HG02840 (cell line): Measurements from ENCODE around the gene C1QTNF3.
"Not testable (repeated sequence)": the region's sequence is repeated elsewhere in the genome, so short reads cannot be mapped to it uniquely, and the experiment has no call there.

Experiments used
- ATAC-seq: cut with Tn5 transposase; IDR thresholded peaks from one replicate; pipeline ENCODE4 v1.9.1; 2021; ENCODE audit warnings: mild to moderate bottlenecking, moderate library complexity, moderate number of reproducible peaks; ENCODE audit not compliant: unreplicated experiment, low FRiP score

Gene C1QTNF3

DNA sequence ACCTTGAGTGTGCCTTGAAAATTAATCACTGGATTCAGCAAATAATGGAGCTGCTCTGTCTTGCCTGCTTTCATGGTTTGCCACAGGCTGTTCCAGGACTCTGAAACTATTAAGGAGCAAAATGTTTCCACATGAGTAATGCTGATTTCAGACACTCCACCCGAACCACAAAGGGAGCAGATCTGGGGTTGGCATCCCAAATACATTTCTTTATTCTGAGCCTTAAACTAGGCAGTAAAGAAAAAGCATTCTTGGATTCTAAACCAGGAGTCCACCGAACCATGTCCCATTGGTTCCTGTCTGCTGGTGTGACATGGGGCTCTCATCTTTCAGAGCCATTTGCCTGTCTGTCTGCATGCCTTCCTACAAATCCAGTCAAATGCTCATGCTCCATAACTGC is 10.1 kb upstream of the C1QTNF3 start:
- ATAC-seq = no peak

DNA sequence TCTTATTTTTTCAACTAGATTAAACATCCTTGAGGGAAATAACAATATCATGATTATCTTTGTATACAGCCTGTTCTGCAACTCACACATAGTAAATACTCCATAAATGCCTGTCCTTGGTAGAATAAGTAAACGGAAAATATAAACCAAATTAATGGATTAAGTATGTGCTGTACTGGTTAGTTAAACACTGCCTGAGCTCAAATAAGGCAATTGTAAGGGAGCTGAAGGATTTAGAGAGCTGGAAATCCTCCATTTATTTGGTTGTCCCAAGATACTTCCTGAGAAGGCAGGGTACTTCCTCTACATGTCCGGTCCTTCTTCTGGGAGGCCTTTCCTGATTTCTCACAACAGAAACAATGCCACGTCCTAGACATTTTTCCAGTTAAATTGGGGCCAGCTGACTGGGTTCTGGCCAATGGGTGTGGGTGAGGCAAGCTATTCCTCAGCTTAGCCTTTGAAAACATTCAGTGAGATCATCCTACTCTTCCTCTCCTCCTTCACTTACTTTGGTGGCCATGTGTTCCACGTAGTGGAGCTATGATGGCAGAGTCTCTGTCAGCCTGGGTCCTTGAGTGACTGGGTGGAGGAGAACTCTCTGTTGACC is 8.5 kb upstream of the C1QTNF3 start:
- no peak for ATAC-seq

DNA sequence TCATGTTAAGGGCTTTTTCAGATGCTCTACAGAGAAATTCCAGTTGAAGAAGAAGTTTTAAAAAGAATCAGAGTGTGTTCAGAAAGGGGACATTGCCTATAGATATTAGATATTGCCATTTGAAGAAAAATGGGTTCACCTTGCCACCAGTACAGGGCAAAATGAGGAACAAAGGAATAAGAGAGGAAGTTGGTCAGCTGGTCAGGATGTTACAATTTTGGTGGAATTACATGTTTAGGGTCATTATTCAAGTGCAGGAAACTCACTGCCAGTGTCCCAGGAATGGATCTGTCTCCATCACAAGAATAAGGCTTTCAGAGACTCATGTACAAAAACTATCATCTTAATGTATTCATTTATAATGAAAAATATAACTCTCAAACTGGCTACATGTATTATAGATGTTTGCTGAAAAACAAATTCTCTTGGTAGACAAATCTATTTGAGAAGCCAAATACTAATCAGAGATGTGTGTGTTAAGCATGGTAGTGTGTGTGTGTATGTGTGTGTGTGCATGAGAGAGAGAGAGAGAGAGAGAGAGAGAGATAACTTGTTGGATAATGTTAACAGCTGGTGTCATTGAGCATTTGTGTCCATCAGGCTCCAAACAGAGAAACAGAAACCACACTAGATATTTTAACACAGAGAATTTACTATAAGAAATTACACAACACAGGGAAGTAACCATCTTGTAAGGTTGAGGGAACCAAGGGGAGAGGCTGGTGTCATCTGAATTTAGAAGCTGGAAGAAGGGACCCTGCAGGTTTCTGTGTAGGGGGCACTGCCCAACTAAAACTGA is 5.0 kb upstream of the C1QTNF3 start:
- no peak for ATAC-seq

DNA sequence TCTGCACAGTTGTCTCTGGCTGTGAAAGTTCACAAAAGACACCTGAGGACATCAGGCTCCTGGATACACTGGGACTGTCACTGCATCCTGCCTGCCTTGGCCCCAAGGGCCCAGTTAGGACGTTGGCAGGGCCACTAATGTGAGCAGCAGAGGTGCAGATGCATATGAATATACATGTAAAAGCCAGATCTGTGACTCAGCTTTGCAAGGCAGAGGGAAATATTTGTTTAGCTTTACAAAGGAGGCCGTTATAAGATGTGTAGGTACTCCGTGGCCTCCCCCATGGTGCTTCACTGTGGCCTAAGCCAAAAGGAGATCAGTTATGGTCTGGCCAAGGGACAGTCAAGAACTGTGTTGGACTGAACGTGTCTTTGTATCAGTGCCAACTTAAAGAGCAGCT is 4.1 kb upstream of the C1QTNF3 start:
- ATAC-seq = no peak

DNA sequence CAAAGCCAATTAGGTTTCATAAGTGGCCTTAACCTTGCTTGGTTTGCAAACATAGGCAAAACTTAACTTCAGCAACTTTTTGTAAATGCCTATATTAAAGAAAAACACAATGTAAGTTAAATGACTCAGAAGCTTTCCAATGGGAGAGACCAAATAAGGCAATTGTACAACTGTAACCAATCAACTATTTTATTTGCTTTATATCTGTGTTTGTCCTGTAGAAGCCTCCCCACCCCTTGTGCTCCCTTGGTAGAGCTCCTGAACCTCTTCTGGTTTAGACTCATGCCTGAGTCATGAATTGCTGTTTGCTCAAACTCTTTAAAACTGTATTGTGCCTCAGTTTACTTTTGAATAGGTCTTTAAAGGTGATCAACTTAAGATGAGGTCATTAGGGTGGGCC is 3.0 kb upstream of the C1QTNF3 start:
- ATAC-seq = no peak

DNA sequence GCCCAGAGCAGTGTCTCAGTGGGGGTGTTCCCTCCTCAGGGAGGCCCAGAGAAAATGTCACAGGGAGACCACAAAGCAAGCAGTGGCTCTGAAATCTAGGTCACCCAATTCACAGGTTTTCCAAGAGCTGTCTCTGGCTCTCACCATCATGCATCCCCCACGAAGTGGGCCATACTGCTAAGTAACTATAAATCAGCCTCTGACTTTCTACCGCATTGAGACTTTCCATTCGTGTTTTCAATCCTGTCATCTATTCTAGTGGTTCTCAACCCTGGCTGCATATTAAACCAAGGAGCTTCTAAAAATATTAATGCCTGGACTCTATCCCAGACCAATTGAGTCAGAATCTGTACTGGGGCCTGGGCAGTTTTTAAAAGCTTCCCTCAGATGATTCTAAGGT is 2.0 kb upstream of the C1QTNF3 start:
- ATAC-seq = no peak

DNA sequence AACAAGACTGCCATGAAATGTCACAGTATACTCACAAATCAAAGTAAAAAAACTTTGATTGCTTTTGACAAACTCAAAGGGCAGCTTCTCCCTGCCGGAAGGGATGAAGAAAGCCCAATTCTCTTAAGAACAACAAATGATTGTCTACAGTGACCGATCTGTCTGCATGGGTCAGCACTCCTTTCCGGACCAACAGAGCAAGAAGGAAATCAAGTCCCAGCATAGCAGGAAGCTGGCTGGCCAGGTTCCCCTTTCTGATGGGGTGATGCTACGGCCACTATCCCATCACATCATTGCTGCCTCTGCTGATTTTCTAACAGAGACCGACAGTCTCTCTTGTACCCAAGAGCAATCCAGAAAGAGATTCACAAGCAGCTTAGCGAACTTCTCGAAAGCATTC is 692 bp downstream of the C1QTNF3 start:
- no peak for ATAC-seq

DNA sequence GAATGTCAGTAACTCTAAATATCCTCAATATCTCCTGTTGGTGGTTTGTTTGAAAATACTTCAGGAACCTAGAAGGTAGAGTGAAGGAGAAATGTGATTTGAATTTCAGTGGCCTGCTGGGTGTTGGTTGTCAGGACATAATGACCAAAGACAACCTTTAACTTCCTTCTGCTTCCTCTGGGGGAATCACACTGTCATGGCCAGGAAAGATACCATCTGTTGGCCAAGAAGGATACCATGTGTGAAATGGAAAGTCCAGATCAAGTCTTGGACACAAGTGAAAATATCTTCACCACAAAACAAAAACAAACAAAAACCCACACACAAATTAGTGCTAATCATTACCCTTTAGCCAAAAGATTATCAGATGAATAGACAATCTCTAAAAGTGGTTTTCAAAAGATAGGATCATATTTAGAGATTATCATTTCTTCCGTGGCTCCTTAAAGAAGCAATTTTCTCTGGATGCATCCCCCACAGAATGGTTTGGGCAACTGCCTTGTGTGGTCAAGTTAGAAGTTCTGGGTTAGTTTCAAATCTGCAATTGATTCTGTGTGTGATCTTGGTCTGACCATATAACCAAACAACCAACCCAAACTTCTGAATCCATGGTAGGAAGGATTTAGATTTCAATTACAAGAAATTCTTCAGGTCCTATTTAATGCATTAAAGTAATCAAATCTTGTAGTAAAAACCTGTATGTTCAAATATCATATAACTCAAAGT is 1.6 kb downstream of the C1QTNF3 start:
- no peak for ATAC-seq

DNA sequence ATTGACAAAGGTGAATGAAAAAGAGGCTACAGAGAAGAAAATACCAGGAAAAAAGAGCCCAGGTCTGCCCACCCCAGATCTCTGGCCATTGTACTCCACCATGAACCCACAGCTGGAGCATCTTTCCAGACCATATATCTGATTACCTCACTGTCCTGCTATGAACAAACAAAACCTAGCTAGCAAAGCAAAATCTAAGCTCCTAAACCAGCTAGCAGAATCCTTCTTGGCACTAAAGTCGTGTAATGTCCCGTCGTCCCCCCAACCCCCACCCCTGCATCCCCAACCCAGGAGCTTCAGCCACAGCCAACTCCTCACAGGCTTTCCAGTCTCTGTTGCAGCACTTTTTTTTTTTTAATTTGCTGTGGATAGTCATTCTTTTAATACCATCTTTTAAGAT is 2.5 kb downstream of the C1QTNF3 start:
- ATAC-seq = no peak

DNA sequence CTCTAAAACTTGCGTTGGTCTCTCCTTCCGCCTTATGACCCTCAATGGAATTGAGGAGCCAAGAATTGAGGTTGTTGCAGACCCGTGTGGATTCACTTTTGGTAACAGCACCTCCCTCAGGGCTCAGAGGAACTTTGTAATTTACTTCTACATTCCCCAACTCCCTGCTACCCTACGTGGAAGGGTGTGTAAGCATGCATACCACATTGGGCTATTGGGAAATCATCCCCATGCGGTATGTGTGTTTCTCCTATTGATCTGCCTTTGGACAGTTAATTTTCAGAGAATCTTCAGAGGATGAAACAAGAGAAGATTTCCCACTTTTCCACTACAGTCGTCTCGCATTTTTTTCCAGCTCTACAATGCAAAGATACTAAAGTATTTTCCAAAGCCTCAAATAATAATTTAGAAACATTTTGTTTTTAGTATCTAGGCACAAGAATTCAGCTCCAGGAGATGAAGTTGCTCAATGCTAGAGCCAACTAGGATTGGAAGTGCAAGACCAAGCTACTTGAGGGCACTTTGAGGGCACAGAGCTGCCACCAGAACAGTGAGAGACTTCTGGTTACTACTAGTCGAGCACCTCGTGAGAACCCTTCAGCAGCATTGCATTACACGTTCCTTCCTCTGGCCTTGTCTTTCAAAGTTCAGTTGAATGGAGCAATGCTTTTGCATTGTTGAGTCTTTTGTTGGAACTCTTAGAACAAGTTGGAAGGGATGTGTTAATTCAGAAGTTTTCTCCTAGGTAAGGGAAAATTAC is 3.4 kb downstream of the C1QTNF3 start:
- no peak for ATAC-seq

DNA sequence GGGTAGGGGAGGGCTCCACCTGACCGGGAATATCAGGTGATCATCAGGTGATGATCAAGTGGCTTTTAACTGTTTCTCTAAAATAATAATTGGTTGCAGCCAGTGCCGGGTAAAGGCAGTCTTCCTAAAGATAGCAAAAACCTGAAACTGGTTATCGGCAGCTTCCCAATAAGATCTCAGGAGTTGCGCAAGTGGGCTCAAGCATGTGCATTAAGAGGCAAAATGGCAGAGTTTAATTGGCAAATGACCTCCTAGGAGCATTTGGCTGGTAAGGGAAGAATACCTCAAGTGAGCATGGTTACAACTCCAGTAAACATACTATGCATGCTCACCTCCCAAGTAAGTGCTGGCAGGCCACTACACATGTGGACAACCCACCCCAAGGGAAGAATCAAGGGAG is 4.2 kb downstream of the C1QTNF3 start:
- ATAC-seq = no peak

DNA sequence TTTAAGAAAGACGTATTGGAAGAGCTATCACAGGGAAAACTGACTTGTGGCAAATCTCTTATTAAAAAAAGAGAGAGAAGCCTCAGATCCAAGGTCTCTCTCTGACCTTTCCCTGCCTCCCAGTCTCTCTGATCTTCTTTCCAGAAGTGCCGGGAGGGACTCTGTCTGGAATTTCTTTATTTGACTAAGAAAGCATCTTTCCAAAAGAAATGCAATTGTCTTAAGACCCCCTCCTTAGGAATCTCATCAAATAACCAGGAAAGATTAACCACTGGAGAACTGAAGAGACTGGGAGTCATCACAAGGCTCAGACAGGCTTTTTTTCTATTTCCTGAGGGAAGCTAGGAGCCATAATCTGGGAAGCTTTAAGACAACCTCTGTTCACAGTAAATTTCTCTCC is 4.6 kb downstream of the C1QTNF3 start:
- ATAC-seq = no peak

DNA sequence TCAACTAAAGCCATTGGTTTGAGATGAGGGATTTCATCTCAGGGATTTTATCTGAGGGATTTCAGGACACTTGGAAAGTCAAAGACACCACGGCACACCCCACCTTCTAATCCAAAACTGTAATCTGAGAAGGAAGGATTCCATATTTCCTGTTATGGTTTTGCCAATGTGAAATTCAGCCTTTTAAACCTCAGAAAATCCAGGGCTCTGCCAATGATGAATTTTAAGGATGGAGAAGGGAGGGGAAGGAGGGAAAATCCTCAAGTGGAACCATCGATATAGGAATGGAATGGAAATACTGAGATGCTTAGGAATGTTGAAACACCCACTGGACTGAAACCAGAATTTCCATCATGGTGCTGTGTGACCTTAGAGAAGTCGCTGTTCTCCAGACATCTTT is 5.3 kb downstream of the C1QTNF3 start:
- no peak for ATAC-seq

DNA sequence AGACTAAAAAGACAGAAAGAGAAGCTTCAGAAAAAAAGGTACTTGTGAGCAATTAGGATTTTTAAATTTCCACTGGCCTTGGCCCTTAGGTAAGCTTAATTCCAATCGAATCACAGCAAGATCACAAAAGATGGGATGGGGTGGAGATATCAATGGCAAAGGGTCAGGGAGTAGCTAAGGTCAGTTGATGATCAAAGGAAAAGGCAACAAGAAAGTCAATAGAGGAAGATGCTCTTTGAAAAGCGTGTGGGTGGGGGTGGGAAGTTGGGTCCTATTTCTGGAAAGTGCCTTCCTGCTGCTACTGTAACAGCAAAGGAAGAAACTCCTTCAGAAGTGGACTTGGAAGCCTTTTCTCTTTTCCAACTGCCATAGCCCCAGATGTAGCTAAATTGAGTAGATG is 7.3 kb downstream of the C1QTNF3 start:
- no peak for ATAC-seq

DNA sequence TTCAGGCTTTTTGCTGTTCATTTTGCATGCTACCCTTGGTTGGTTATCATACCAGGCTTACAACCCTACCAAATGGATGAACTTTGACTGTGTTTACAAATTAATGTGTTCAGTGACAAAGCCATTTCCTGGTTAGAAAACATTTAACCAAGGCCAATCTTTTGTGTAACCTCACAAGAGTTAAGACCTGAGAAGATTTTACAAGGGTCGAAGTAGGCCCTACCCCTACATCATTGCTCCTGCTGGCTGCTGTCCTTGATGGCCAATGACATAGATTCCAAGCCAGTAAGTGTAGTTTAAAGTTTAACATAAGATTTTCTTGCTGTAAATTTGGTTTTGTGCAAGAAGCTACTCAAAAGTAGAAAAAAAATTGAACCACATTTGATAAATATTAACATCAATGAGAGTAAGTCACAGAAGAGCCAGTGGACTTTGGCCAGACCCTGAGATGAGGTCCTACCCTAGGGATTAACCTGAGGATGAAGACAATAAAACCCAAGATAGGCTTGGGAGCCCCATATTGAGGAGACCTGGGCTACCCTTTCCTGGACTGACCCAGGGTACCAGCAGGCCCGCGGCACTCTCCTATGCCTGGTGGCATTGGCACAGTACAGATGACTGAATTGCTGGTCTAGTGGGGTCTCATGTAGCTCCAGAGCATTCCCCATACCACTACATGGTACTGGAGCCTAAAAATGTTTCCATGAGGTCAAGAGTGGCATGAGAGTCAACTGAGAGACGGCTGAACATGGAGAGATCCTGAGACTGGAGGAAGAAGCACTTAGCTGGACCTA is 8.3 kb downstream of the C1QTNF3 start:
- ATAC-seq = no peak

DNA sequence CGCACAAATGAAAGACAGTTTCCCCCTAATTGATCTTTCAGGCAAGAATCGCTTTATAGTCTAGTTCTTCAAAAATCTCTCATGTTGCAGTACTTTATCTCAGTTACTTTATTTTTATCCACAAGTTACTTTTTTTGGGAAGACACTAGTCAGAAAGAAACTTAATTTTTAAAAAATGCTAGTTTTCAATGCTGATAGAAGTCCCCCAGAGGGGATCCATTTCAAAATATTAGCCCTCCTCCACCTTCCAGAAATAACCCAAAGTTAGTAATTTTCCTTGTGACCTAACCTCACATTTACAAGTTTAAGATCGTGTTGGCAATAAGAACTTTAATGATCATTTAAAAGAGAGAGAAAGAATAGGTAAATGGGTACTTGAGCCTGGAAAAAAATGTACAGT is 11.0 kb downstream of the C1QTNF3 start:
- ATAC-seq = no peak

DNA sequence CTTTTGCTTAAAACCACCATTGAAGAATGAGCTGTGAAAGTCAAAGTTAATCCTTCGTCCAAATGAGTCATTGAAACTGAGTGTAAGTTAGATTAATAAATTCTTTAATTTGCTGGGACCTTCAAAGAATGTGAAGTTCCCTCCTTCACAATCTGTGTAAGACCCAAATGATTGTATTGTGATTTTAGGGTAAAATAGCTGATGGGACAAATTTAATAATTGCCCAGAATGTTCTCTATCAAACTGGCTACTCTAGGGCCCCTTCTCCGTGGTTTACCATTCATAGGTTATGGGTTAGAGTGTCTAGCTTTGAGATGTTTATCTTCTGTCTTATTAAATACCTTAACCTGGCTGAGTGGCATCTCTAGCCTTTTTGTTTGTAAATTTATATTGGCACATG is 11.9 kb downstream of the C1QTNF3 start:
- ATAC-seq = no peak

DNA sequence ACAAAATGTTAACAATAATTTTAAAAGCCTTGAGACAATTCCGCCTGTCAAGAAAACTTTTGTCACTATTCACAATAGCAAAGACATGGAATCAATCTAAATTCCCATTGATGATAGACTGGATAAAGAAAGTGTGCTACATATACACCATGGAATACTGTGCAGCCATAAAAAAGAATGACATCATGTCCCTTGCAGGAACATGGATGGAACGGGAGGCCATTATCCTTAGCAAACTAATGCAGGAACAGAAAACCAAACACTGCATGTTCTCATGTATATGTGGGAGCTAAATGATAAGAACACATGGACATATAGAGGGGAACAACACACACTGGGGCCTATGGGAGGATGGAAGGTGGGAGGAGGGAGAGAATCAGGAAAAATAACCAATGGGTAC is 12.4 kb downstream of the C1QTNF3 start:
- not testable (repeated sequence) for ATAC-seq

DNA sequence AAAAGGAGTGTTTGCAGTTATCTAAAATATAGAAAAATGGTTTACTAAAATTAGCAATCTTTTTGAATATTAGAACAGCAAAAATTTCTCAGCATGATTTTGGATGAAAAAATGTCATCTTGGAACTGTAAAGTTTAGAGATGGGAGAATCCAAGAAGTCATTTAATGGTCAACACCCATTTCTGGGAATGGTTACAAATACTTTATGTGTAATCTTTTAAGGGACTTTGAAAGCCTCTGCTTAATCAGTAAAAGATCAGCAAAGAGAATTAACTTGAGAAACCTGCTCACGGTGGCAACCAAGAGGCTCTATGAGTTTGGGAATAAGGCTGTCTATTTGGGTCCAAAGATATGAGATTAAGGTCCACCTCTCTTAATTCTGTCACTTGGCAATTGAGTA is 13.0 kb downstream of the C1QTNF3 start:
- no peak for ATAC-seq

DNA sequence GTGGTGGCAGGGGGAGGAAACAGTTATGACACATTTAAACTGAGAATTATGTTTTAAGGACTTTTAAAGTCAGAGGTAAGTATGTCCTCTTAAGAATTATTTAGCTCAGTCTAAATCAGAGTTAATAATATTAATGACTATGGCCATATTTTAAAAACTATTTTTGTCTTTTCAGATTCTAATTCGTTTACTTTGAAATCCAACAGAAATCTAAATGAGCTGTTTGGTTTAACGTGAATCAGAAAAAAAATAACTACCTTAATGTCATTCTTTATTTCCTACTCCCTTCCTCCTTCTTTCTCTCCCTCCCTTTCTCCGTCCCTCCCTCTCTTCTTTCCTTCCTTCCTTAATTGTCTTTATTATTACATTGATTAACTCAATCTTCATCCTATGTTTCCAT is 14.7 kb downstream of the C1QTNF3 start:
- no peak for ATAC-seq
